ENCODE measurements around the gene FPR1. TPM values are rescaled to one million over a fixed set of nuclear protein-coding genes. Genes with fewer than 3 reads are reported as not detected.
A peak's percentile ranks its signal among the peaks of the same experiment; 100 is the strongest.

FPR1 gene, protein sequence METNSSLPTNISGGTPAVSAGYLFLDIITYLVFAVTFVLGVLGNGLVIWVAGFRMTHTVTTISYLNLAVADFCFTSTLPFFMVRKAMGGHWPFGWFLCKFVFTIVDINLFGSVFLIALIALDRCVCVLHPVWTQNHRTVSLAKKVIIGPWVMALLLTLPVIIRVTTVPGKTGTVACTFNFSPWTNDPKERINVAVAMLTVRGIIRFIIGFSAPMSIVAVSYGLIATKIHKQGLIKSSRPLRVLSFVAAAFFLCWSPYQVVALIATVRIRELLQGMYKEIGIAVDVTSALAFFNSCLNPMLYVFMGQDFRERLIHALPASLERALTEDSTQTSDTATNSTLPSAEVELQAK
- polyA plus RNA-seq, result 0.66 TPM
- long read RNA-seq, donor 1, partial matches to known transcripts, result 0 of 1 reads
- long read RNA-seq, donor 1, other reads (novel, unspliced or antisense), result 0 of 1 reads
- long read RNA-seq, donor 2, partial matches to known transcripts, result 0 of 1 reads
- long read RNA-seq, donor 2, other reads (novel, unspliced or antisense), result 0 of 1 reads
- long read RNA-seq, donor 3, result 0 reads
- long read RNA-seq, donor 4, result 0 reads
- long read RNA-seq, donor 5, result 0 reads
- long read RNA-seq, donor 6, result 0 reads
- long read RNA-seq, donor 7, result 0 reads
- long read RNA-seq, donor 8, partial matches to known transcripts, result 0 of 1 reads
- long read RNA-seq, donor 8, other reads (novel, unspliced or antisense), result 0 of 1 reads
- long read RNA-seq, donor 9, result 0 reads
- long read RNA-seq, donor 10, partial matches to known transcripts, result 9 of 9 reads
- long read RNA-seq, donor 10, other reads (novel, unspliced or antisense), result 0 of 9 reads
- long read RNA-seq, donor 11, result 0 reads

GRCh38 chr19:51751655-51752054, at the start of gene FPR1:
Gene FPR1, minus strand, starts transcription at chr19:51751878. Its CDS starts 4,884 bp downstream, at chr19:51746994.
- H3K36me3 ChIP-seq (ENCODE audit: control insufficient read depth, insufficient read depth, low read length), result no peaks in the 10 kb centered on the region
- H3K4me1 ChIP-seq (ENCODE audit: control insufficient read depth, insufficient read depth, low read length), result no peaks in the 10 kb centered on the region
- no CpG with 5 or more reads among the region's 2 CpGs for WGBS (ENCODE audit: insufficient coverage, low lambda C conversion rate)
- H3K27ac ChIP-seq (ENCODE audit: low read length), result no peak within 1 kb of the TSS
- H3K9me3 ChIP-seq (ENCODE audit: control insufficient read depth, low read depth, low read length), result no peaks in the 10 kb centered on the region
- no peak for DNase-seq
- H3K27me3 ChIP-seq (ENCODE audit: control insufficient read depth, insufficient read depth, low read length), result no peaks in the 10 kb centered on the region
- no peak within 1 kb of the TSS for H3K4me3 ChIP-seq (ENCODE audit: low read length)

DNA sequence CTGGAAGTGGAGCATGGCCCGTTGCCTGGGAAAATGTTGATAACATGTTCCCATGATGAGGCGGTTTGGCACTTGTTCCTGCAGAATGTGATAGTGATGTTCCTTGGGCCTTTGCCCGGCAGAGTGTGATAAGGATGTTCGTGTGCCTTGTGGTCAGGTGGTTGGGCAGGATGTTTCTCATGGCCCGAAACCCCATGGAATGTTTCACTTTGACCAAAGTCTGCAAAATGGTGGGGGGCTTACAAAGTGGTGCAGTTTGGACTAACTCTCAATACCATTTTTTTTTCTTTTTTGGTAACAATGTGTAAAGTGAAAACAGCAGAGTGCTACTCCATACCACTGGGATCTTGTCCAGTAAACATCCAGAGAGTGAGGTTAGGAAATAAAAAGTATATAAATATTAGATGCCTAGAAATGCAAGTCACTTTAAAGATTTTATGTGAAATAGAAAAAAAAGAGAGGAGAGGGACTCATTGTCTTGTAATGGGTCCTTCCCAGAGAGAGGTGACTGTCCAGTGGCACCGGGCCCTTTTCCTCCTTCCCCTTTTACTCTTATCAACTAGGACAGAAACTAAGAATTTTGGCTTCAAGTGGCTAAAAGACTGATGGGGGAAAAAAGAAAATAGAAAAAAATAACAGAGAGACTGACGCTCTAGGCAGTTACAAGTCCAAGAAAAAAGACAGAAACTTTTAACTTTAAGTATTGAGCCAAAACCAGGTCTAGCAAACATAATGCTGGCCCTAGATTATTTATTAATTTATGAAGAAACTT, 49.0 kb upstream of the FPR1 start:
- Histone ChIP-seq H3K4me1 (ENCODE audit: control insufficient read depth, insufficient read depth, low read length) (no peaks in the 10 kb centered on the region), H3K36me3 (ENCODE audit: control insufficient read depth, insufficient read depth, low read length) (no peaks in the 10 kb centered on the region), H3K27me3 (ENCODE audit: control insufficient read depth, insufficient read depth, low read length) (no peaks in the 10 kb centered on the region), H3K27ac (ENCODE audit: low read length) (no peak overlapping the region), H3K4me3 (ENCODE audit: low read length) (no peak overlapping the region), H3K9me3 (ENCODE audit: control insufficient read depth, low read depth, low read length) (no peaks in the 10 kb centered on the region)
- no peak for DNase-seq
- 100% methylated on average over 1 of the region's 7 CpGs for WGBS (ENCODE audit: insufficient coverage, low lambda C conversion rate)

DNA sequence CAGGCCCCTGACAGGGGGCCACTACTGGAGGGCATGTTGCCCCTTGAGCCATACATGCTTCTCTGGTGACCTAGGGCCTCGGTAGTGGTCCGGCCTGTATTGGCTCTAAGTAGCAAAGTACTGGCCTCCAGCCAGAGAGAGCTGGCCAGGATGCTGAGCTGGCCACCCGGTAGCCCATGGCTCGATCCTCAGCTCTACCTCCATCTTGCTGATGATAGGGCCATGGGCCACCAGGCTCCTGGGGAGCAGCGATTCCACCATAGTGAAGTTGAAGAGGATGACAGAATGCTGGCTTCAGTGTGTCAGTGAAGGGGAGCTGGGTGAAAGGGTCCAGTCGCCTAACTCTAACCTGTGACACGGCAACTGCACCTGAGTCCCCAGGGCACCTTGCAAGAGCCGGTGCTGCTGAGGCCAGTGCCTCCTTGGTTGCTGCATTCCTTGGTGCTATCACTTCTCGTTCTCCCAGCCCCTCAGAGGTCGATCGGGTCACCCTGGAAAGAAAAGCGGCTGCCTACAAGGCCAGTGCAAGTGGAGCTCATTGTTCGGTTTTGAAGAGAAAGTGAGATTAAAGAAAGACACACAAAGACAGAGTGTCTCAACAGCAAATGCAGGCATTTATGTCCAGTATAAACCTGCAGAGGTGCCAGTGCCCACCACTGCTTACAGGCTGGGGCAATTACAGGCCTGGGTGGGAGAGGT, 48.2 kb upstream of the FPR1 start:
- Histone ChIP-seq H3K4me1 (ENCODE audit: control insufficient read depth, insufficient read depth, low read length) (no peaks in the 10 kb centered on the region), H3K36me3 (ENCODE audit: control insufficient read depth, insufficient read depth, low read length) (no peaks in the 10 kb centered on the region), H3K9me3 (ENCODE audit: control insufficient read depth, low read depth, low read length) (no peaks in the 10 kb centered on the region), H3K27me3 (ENCODE audit: control insufficient read depth, insufficient read depth, low read length) (no peaks in the 10 kb centered on the region), H3K4me3 (ENCODE audit: low read length) (no peak overlapping the region), H3K27ac (ENCODE audit: low read length) (peak overlapping the region; percentile 21)
- DNase-seq, result no peak
- no CpG with 5 or more reads among the region's 13 CpGs for WGBS (ENCODE audit: insufficient coverage, low lambda C conversion rate)

GRCh38 chr19:51799034-51799773, 47.5 kb upstream of the FPR1 start:
- no peaks in the 10 kb centered on the region for H3K36me3 ChIP-seq (ENCODE audit: control insufficient read depth, insufficient read depth, low read length)
- no peaks in the 10 kb centered on the region for H3K4me1 ChIP-seq (ENCODE audit: control insufficient read depth, insufficient read depth, low read length)
- peak overlapping the region; percentile 21 for H3K27ac ChIP-seq (ENCODE audit: low read length)
- H3K9me3 ChIP-seq (ENCODE audit: control insufficient read depth, low read depth, low read length), result no peaks in the 10 kb centered on the region
- no peaks in the 10 kb centered on the region for H3K27me3 ChIP-seq (ENCODE audit: control insufficient read depth, insufficient read depth, low read length)
- DNase-seq, result peak; percentile 43 to 48
- H3K4me3 ChIP-seq (ENCODE audit: low read length), result no peak overlapping the region
- no CpG with 5 or more reads among the region's 20 CpGs for WGBS (ENCODE audit: insufficient coverage, low lambda C conversion rate)

GRCh38 chr19:51798062-51798461, 46.4 kb upstream of the FPR1 start:
- no peak overlapping the region for H3K4me3 ChIP-seq (ENCODE audit: low read length)
- no peaks in the 10 kb centered on the region for H3K4me1 ChIP-seq (ENCODE audit: control insufficient read depth, insufficient read depth, low read length)
- no peak for DNase-seq
- H3K9me3 ChIP-seq (ENCODE audit: control insufficient read depth, low read depth, low read length), result no peaks in the 10 kb centered on the region
- no peak overlapping the region for H3K27ac ChIP-seq (ENCODE audit: low read length)
- WGBS (ENCODE audit: insufficient coverage, low lambda C conversion rate), result no CpG with 5 or more reads among the region's 3 CpGs
- no peaks in the 10 kb centered on the region for H3K36me3 ChIP-seq (ENCODE audit: control insufficient read depth, insufficient read depth, low read length)
- no peaks in the 10 kb centered on the region for H3K27me3 ChIP-seq (ENCODE audit: control insufficient read depth, insufficient read depth, low read length)

- Histone ChIP-seq H3K4me3 (ENCODE audit: low read length) (no peak overlapping the region), H3K4me1 (ENCODE audit: control insufficient read depth, insufficient read depth, low read length) (no peaks in the 10 kb centered on the region), H3K27ac (ENCODE audit: low read length) (no peak overlapping the region), H3K36me3 (ENCODE audit: control insufficient read depth, insufficient read depth, low read length) (no peaks in the 10 kb centered on the region), H3K9me3 (ENCODE audit: control insufficient read depth, low read depth, low read length) (no peaks in the 10 kb centered on the region), H3K27me3 (ENCODE audit: control insufficient read depth, insufficient read depth, low read length) (no peaks in the 10 kb centered on the region)
- DNase-seq, result no peak
- WGBS (ENCODE audit: insufficient coverage, low lambda C conversion rate), result 59% methylated on average over 3 of the region's 5 CpGs
Observed at GRCh38 chr19:51797480-51797879, 45.8 kb upstream of the FPR1 start.

DNA sequence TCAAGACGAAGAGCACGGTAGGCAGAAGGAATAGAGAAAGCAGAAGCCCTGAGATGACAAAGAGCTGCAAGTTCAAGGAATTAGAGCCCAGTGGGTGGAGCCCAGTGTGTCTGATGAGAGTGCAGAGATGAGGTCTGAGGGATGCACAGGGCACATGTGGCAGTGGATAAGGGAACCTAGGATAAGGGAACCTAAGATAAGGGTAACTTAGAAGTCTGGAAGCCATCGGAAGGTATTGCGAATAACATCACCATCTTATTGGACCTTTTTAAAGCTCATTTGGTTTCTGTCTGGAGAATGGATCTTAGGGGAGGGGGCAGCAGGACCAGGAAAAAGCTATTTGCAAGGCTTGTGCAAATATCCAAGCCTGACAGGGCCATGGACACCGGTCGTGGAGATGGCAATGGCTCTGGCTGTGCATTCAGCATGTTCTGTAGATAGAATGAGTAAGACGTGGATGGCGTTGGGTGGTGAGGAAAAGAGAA, 44.6 kb upstream of the FPR1 start:
- Histone ChIP-seq H3K9me3 (ENCODE audit: control insufficient read depth, low read depth, low read length) (no peaks in the 10 kb centered on the region), H3K4me3 (ENCODE audit: low read length) (peak overlapping the region; percentile 2)
- no peak for DNase-seq

DNA sequence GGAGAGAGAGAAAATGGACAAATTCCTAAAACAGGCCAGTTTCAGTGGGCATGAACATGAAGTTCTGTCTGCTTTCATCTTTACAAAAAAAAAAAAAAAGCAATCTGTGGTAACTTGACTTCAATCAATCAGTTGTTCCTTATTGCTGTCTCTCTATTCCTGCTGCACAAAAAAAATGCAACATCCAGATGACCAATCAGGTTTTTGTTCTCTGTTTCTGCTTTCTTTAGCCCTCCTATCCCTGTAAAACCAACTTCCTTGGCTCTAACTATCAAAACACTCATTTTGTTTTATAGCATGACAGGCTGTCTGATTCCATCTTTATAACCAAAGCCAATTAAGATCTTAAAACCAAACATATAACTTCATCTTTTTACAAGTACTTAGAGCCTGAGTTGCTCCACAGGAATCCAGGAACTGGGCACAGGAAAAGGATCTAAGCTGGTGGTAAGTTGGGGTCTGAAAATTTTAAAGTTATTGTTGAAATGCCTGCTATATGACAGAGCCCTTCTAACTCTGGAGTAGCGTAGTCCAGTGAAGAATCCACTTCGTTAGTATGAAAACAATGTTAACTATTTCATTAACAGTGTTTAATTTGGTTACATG, 43.3 kb upstream of the FPR1 start, which contains the start of gene FPR3:
FPR3 (plus strand) TSS at position 273 of the 606 bp plus-strand sequence. CDS start 28,592 bp downstream, outside the sequence.
- no CpG with 5 or more reads among the region's 2 CpGs for WGBS (ENCODE audit: insufficient coverage, low lambda C conversion rate)
- no peaks in the 10 kb centered on the region for H3K36me3 ChIP-seq (ENCODE audit: control insufficient read depth, insufficient read depth, low read length)
- H3K4me3 ChIP-seq (ENCODE audit: low read length), result no peak within 1 kb of the TSS
- H3K27ac ChIP-seq (ENCODE audit: low read length), result no peak within 1 kb of the TSS
- DNase-seq, result no peak
- no peaks in the 10 kb centered on the region for H3K4me1 ChIP-seq (ENCODE audit: control insufficient read depth, insufficient read depth, low read length)
- H3K27me3 ChIP-seq (ENCODE audit: control insufficient read depth, insufficient read depth, low read length), result no peaks in the 10 kb centered on the region
- no peaks in the 10 kb centered on the region for H3K9me3 ChIP-seq (ENCODE audit: control insufficient read depth, low read depth, low read length)

More for the DNA sequence above, 44.6 kb upstream of the FPR1 start:
- 89% methylated on average over 4 of the region's 8 CpGs for WGBS (ENCODE audit: insufficient coverage, low lambda C conversion rate)
- H3K27me3 ChIP-seq (ENCODE audit: control insufficient read depth, insufficient read depth, low read length), result no peaks in the 10 kb centered on the region
- H3K4me1 ChIP-seq (ENCODE audit: control insufficient read depth, insufficient read depth, low read length), result no peaks in the 10 kb centered on the region
- no peak overlapping the region for H3K27ac ChIP-seq (ENCODE audit: low read length)
- no peaks in the 10 kb centered on the region for H3K36me3 ChIP-seq (ENCODE audit: control insufficient read depth, insufficient read depth, low read length)

GRCh38 chr19:51793994-51794393, 42.3 kb upstream of the FPR1 start:
- Histone ChIP-seq H3K4me3 (ENCODE audit: low read length) (no peak overlapping the region), H3K9me3 (ENCODE audit: control insufficient read depth, low read depth, low read length) (no peaks in the 10 kb centered on the region), H3K27ac (ENCODE audit: low read length) (no peak overlapping the region), H3K36me3 (ENCODE audit: control insufficient read depth, insufficient read depth, low read length) (no peaks in the 10 kb centered on the region), H3K27me3 (ENCODE audit: control insufficient read depth, insufficient read depth, low read length) (no peaks in the 10 kb centered on the region), H3K4me1 (ENCODE audit: control insufficient read depth, insufficient read depth, low read length) (no peaks in the 10 kb centered on the region)
- WGBS (ENCODE audit: insufficient coverage, low lambda C conversion rate), result no CpG with 5 or more reads among the region's 2 CpGs
- no peak for DNase-seq
